Sigmoid colon (tissue), 7 donors: ENCODE results near the gene IL19. TPM values are rescaled to one million over a fixed set of nuclear protein-coding genes. Genes with fewer than 3 reads are reported as not detected.

Experiments used
- DNase-seq: peaks from one replicate; pipeline ENCODE4 v3.0.0-alpha.2; 2019
- H3K27ac ChIP-seq, 4 donors: fragments of 200-600 bp; sonication (generic); one replicate each; pipeline ENCODE4 v1.5.1; 2016 to 2019; ENCODE audit warnings: mild to moderate bottlenecking in 1 of 4
- H3K27me3 ChIP-seq, 3 donors: fragments of 200-600 bp; sonication (generic); one replicate each; pipeline ENCODE4 v1.5.1; 2019; ENCODE audit warnings: mild to moderate bottlenecking in 1 of 3
- H3K36me3 ChIP-seq, 4 donors: fragments of 200-600 bp; sonication (generic); one replicate each; pipeline ENCODE4 v1.5.1; 2016 to 2019
- H3K4me1 ChIP-seq, 4 donors: fragments of 200-600 bp; sonication (generic); one replicate each; pipeline ENCODE4 v1.5.1; 2017 to 2019
- H3K4me3 ChIP-seq, 4 donors: fragments of 200-600 bp; sonication (generic); one replicate each; pipeline ENCODE4 v1.5.1; 2017 to 2019; ENCODE audit warnings: mild to moderate bottlenecking in 2 of 4, moderate library complexity in 1 of 4
- H3K9me3 ChIP-seq, 4 donors: fragments of 200-600 bp in 3 of 4; sonication (generic) in 3 of 4; one replicate each; pipeline versions ENCODE4 v1.5.1 to v1.6.1; 2013 to 2019
- EP300 ChIP-seq, 4 donors: sonication (generic); formaldehyde crosslinking; IDR thresholded peaks; one replicate each; pipeline ENCODE4 v1.6.1; 2017; ENCODE audit warnings: antibody characterized with exemption in 4 of 4
- POLR2A ChIP-seq, 2 donors: fragments of 450-650 bp; IDR thresholded peaks; one replicate each; pipeline ENCODE4 v1.6.1; 2016; ENCODE audit warnings: antibody characterized with exemption in 2 of 2, mild to moderate bottlenecking in 2 of 2, moderate library complexity in 2 of 2
- POLR2AphosphoS5 ChIP-seq, 4 donors: sonication (generic); formaldehyde crosslinking; IDR thresholded peaks; one replicate each; pipeline ENCODE4 v1.6.1; 2017; ENCODE audit warnings: antibody characterized with exemption in 4 of 4
- WGBS, 2 donors: extraction: QIAGEN DNeasy Blood & Tissue Kit; methylation state at CpG; one replicate each; pipeline ENCODE4 v1.1.7; 2013; 5-methylcytosine and 5-hydroxymethylcytosine counted together
- intact Hi-C: fragments of 100-400 bp; cut with DNase I; formaldehyde crosslinking; loops from one replicate; pipeline ENCODE4 v1.15.1; 2023
- polyA plus RNA-seq, 3 donors: library from polyadenylated mRNA; stranded (reverse); fragments of 200-250 nt; gene quantifications; one replicate each; pipeline ENCODE4 v1.2.3, GENCODE V29; 2013
- total RNA-seq, 4 donors: library from RNA; depleted of rRNA; stranded (reverse); fragments of >200 nt; gene quantifications; one replicate each; pipeline ENCODE4 v1.1.0, GENCODE V29; 2016
- TF ChIP-seq, protein P1 (sequence below), 4 experiments: fragments of 450-650 bp in 3 of 4; fragments of 200-600 bp in 1 of 4; IDR thresholded peaks; one replicate each; pipeline ENCODE4 v1.5.1; 2016 to 2019; ENCODE audit warnings: antibody characterized with exemption in 4 of 4, mild to moderate bottlenecking in 3 of 4, moderate library complexity in 2 of 4
- donor health status: healthy with polysubstance abuse.
- donor health status: Bipolar disorder and iron deficiency.
- donor health status: healthy.

Gene IL19
- total and polyA plus RNA-seq, 7 donors = 0.10 TPM; not detected in 6

DNA sequence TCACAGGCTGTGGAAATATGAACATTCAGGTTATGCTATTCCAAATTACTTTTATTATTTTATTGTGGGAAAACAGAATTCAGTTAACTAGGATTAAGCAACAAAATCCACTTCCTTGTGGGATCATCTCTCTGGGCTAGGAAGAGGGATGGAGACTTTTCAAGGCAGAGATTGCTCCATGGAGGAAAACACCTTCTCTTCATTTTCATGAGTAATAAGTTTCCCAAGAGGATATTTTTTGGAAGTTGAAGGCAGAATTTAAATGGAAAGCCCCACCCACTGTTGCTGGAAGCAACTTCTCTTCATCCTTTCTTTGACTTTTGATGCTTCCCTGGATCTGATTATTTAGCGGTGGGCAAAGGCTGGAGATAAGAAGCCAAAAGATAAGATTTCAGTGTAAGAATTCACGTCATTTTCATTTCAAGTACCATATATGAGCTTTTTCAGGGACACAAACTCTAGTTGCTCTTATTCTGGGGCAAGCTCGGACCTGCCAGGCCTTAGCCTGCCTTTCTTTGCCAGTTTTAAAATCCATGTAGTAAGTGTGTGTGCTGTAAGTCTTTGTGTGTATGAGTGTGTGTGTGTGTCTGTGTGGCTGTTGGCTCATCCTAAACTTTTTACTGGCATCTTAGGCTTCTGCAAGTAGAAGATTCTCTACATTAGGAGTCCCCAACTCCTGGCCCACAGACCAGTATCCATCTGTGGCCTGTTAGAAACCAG, 114.9 kb downstream of the IL19 start:
- WGBS, 2 donors = 85 to 88% methylated on average over 3 of the region's 3 CpGs
- Histone ChIP-seq H3K9me3 (no peaks in the 10 kb centered on the region), H3K36me3 (no peaks in the 10 kb centered on the region), H3K4me3 (no peak overlapping the region), H3K27me3 (no peaks in the 10 kb centered on the region), H3K27ac (no peak overlapping the region), H3K4me1 (peaks cover 0 to 3% (median 0%) of the 10 kb centered on the region in 4 donors)
- TF ChIP-seq POLR2A (IDR thresholded peaks at IDR 0.05) (no peak), POLR2AphosphoS5 (IDR thresholded peaks at IDR 0.05) (no peak)
- intact Hi-C loops = no loop called here
- DNase-seq = no peak

DNA sequence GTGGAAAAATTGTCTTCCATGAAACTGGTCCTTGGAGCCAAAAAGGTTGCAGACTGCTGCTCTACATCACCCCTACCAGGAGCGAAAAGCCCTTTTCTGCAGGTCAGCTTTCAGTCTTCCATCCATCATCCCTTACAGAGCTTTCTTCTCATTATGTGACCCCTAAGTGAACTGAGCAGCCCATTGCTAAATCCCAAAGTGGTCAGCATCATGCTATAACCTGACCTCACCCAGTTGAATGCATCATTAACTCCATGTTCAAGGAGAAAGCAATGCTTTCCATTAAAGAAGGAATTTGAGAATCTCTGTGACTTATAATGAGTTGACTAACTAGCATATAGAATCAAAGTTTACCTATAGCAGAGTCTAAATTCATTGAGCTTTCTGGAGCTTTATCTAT, 116.3 kb downstream of the IL19 start:
- intact Hi-C loops = no loop called here
- WGBS, 2 donors = 96 to 97% methylated on average over 1 of the region's 1 CpG
- DNase-seq = no peak

DNA sequence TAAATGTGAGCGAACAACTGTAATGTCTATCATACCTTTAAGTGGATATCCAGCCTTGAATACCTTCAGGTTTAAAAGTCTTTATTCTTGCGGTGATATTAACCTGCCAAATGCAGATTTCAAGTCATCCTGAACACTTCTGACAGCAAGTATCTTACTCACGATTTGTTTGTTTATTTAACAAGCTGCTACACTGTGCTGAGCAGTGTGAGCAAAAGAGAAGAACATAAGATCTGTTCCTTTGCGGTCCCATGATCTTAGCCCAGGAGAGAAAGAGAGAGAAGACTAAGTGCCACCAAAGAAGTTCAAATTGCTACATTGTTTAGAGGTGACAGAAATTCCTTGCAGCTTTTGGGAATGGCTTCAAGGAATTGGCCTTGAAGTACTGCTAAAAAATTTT, 117.1 kb downstream of the IL19 start:
- Histone ChIP-seq H3K4me3 (no peak overlapping the region), H3K27ac (no peak overlapping the region), H3K36me3 (no peaks in the 10 kb centered on the region), H3K27me3 (no peaks in the 10 kb centered on the region), H3K9me3 (no peaks in the 10 kb centered on the region), H3K4me1 (peaks cover 0 to 5% (median 0%) of the 10 kb centered on the region in 4 donors)
- 69 to 81% methylated on average over 4 of the region's 4 CpGs for WGBS, 2 donors
- TF ChIP-seq, protein P1, sequence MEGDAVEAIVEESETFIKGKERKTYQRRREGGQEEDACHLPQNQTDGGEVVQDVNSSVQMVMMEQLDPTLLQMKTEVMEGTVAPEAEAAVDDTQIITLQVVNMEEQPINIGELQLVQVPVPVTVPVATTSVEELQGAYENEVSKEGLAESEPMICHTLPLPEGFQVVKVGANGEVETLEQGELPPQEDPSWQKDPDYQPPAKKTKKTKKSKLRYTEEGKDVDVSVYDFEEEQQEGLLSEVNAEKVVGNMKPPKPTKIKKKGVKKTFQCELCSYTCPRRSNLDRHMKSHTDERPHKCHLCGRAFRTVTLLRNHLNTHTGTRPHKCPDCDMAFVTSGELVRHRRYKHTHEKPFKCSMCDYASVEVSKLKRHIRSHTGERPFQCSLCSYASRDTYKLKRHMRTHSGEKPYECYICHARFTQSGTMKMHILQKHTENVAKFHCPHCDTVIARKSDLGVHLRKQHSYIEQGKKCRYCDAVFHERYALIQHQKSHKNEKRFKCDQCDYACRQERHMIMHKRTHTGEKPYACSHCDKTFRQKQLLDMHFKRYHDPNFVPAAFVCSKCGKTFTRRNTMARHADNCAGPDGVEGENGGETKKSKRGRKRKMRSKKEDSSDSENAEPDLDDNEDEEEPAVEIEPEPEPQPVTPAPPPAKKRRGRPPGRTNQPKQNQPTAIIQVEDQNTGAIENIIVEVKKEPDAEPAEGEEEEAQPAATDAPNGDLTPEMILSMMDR (IDR thresholded peaks at IDR 0.05) = no peak
- TF ChIP-seq POLR2AphosphoS5 (IDR thresholded peaks at IDR 0.05) = no peak
- TF ChIP-seq POLR2A (IDR thresholded peaks at IDR 0.05) = no peak
- no peak for TF ChIP-seq EP300 (IDR thresholded peaks at IDR 0.05)
- DNase-seq = no peak
- intact Hi-C loops = no loop called here

More for the DNA sequence above, 116.3 kb downstream of the IL19 start:
- Histone ChIP-seq H3K36me3 (no peaks in the 10 kb centered on the region), H3K27ac (no peak overlapping the region), H3K4me3 (no peak overlapping the region), H3K27me3 (no peaks in the 10 kb centered on the region), H3K4me1 (peaks cover 0 to 5% (median 0%) of the 10 kb centered on the region in 4 donors), H3K9me3 (no peaks in the 10 kb centered on the region)
- TF ChIP-seq, protein P1 (IDR thresholded peaks at IDR 0.05) = no peak
- TF ChIP-seq POLR2AphosphoS5 (IDR thresholded peaks at IDR 0.05) (no peak), EP300 (IDR thresholded peaks at IDR 0.05) (no peak), POLR2A (IDR thresholded peaks at IDR 0.05) (no peak)

DNA sequence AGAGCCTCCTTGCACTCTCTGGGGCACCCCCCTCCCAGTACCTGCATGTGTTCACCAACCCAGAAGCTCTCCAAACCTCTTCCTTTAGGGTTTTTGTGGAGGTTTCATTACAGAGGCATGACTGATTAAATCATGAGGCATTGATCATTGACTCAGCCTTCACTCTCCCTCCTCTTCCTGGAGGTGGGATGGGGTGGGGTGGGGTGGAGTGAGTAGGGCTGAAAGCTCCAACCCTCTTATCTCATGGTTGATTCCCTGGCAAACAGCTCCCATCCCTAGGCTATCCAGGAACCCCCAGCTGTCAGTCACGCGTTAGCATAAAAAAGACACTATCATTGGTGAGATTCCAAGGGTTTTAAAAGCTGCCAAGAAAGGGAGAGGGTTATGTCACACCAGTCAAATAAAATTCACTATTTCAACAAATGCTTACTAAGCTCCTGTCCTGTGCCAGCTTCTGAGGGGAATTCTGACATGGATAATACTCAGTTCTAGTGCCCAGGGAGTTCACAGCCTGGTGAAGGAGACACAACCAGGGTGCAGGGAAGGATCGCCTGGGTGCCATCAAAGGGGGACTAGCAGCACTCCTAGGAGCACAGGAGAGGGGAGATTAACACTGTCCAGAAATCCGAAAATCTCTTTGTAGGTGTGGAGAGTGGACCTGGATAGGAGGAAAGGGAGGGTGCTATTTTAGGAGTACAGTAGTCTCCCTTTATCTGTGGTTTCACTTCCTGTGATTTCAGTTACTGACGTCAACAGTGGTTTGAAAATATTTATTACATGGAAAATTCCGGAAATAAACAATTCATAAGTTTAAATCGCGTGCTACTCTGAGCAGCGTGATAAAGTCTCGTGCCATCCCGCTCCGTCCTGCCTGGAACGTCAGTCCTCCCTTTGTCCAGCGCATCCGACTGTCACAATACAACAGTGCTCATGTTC, 119.8 kb downstream of the IL19 start:
- TF ChIP-seq EP300 (IDR thresholded peaks at IDR 0.05) (peak in 1 of 4 donors; percentile 48), POLR2A (IDR thresholded peaks at IDR 0.05) (no peak), POLR2AphosphoS5 (IDR thresholded peaks at IDR 0.05) (peak in 1 of 4 donors; percentile 42)
- TF ChIP-seq, protein P1 (IDR thresholded peaks at IDR 0.05) = no peak
- Histone ChIP-seq H3K9me3 (no peaks in the 10 kb centered on the region), H3K27ac (no peak overlapping the region), H3K4me1 (peaks cover 0 to 5% (median 0%) of the 10 kb centered on the region in 4 donors), H3K27me3 (no peaks in the 10 kb centered on the region), H3K4me3 (no peak overlapping the region), H3K36me3 (no peaks in the 10 kb centered on the region)
- no peak for DNase-seq
- intact Hi-C loops = no loop called here
- 51 to 71% methylated on average over 15 of the region's 15 CpGs for WGBS, 2 donors

DNA sequence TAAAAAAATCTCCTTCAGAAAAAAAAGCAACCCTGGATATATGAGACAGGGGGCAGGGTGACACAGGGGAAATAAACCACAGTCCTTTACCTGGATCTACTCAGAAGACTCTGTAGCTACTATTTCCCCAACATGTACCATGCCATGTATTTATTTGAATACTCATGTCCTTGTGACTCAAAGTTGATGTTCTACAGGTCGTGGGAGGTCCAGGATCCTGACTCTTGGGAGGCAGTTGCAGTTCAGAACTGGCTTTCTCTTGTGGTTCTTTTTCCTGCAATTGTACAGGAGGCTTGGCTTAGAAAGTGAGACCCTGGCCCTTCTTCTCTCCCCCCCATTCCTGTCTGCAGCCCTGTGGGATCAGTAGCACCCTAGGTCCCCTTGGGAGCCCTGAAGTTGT, 120.8 kb downstream of the IL19 start:
- H3K4me3 ChIP-seq = no peak overlapping the region
- intact Hi-C loops = no loop called here
- H3K27ac ChIP-seq = no peak overlapping the region
- 80 to 85% methylated on average over 1 of the region's 1 CpG for WGBS, 2 donors
- DNase-seq = no peak
- no peaks in the 10 kb centered on the region for H3K9me3 ChIP-seq
- no peaks in the 10 kb centered on the region for H3K27me3 ChIP-seq
- H3K36me3 ChIP-seq = no peaks in the 10 kb centered on the region
- no peak for TF ChIP-seq EP300 (IDR thresholded peaks at IDR 0.05)
- TF ChIP-seq POLR2AphosphoS5 (IDR thresholded peaks at IDR 0.05) = no peak
- TF ChIP-seq, protein P1 (IDR thresholded peaks at IDR 0.05) = no peak
- no peak for TF ChIP-seq POLR2A (IDR thresholded peaks at IDR 0.05)
- peaks cover 0 to 5% (median 0%) of the 10 kb centered on the region in 4 donors for H3K4me1 ChIP-seq
